Thyroid gland (tissue), 4 donors: ENCODE results near the gene TPK1.

Source experiments
- POLR2A ChIP-seq, 2 donors: fragments of 450-650 bp; IDR thresholded peaks; one replicate each; pipeline ENCODE4 v1.6.1; 2017; ENCODE audit warnings: antibody characterized with exemption in 2 of 2, mild to moderate bottlenecking in 2 of 2, moderate library complexity in 1 of 2
- TF ChIP-seq, protein P1 (sequence below), 6 experiments: fragments of 200-600 bp in 3 of 6; fragments of 450-650 bp in 3 of 6; sonication (generic) in 3 of 6; IDR thresholded peaks; one replicate each; pipeline ENCODE4 v1.5.1; 2016 to 2019; ENCODE audit warnings: antibody characterized with exemption in 6 of 6, mild to moderate bottlenecking in 2 of 6, inconsistent platforms in 1 of 6, moderate library complexity in 1 of 6

DNA sequence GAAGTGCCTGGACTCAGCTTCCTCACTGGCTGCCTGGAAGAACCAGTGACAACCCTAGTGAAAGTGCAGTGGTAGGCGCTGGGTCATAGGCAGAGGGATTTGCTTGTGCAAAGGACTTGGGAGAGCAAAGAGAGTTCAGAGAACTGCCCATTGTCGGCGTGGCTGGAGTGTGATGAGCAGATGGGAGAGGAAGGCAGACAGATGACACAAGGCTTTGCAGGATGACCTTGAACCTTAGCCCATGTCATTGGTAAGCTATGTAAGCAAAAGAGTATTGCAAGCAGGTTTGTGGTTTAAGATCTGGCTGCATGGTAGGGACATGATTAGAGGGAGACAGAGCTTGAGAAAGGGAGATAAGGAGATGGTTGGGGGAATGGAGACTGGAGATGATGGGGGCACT is 397.1 kb downstream of the TPK1 start:
- TF ChIP-seq, protein P1, sequence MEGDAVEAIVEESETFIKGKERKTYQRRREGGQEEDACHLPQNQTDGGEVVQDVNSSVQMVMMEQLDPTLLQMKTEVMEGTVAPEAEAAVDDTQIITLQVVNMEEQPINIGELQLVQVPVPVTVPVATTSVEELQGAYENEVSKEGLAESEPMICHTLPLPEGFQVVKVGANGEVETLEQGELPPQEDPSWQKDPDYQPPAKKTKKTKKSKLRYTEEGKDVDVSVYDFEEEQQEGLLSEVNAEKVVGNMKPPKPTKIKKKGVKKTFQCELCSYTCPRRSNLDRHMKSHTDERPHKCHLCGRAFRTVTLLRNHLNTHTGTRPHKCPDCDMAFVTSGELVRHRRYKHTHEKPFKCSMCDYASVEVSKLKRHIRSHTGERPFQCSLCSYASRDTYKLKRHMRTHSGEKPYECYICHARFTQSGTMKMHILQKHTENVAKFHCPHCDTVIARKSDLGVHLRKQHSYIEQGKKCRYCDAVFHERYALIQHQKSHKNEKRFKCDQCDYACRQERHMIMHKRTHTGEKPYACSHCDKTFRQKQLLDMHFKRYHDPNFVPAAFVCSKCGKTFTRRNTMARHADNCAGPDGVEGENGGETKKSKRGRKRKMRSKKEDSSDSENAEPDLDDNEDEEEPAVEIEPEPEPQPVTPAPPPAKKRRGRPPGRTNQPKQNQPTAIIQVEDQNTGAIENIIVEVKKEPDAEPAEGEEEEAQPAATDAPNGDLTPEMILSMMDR (IDR thresholded peaks at IDR 0.05): no peak
- no peak for TF ChIP-seq POLR2A (IDR thresholded peaks at IDR 0.05)
